MM.1S (cell line): ENCODE measurements around the gene IL27RA.

Experiments used
- CTCF ChIP-seq: fragments of 300-600 bp; sonication (generic); IDR thresholded peaks from 2 replicates; pipeline ENCODE4 v1.5.1; 2016; ENCODE audit warnings: antibody characterized with exemption, low read length, mixed read lengths
- EZH2 ChIP-seq: fragments of 300-600 bp; sonication (generic); optimal IDR thresholded peaks from 2 replicates; pipeline ENCODE3; 2017; ENCODE audit warnings: low read depth, mild to moderate bottlenecking, antibody characterized with exemption, low read length, mixed read lengths
- EZH2phosphoT487 ChIP-seq: fragments of 300-600 bp; sonication (generic); IDR thresholded peaks from 2 replicates; pipeline ENCODE4 v1.6.1; 2018; ENCODE audit warnings: antibody characterized with exemption, low read length

GRCh38 chr19:14091813-14092462, 60.4 kb downstream of the IL27RA start:
- TF ChIP-seq EZH2 (no peak), CTCF (no peak), EZH2phosphoT487 (no peak)
